SU-DHL-6 (cell line): ENCODE results near the gene TMEM175.
"Not testable (repeated sequence)": the region's sequence is repeated elsewhere in the genome, so short reads cannot be mapped to it uniquely, and the experiment has no call there.

Source experiments
- H2AFZ ChIP-seq: fragments of 200-600 bp; sonication (generic); 2 replicates; pipeline ENCODE4 v1.6.1; 2014; ENCODE audit warnings: low read depth, mild to moderate bottlenecking, moderate library complexity, mixed read lengths, antibody characterized with exemption, low read length; ENCODE audit not compliant: severe bottlenecking
- H3F3A ChIP-seq: fragments of 200-600 bp; shearing (Covaris generic); 2 replicates; pipeline ENCODE4 v1.6.0; 2016; ENCODE audit warnings: antibody characterized with exemption, mild to moderate bottlenecking; ENCODE audit not compliant: insufficient read depth
- H3K27ac ChIP-seq: fragments of 200-600 bp; sonication (generic); 2 replicates; pipeline ENCODE4 v1.5.1; 2016; ENCODE audit warnings: low read depth, mild to moderate bottlenecking, low read length, moderate library complexity, mixed read lengths
- H3K27me3 ChIP-seq: fragments of 200-600 bp; sonication (generic), shearing (Covaris generic); 2 replicates; pipeline ENCODE4 v1.6.0; 2014; ENCODE audit warnings: mild to moderate bottlenecking, low read length
- H3K36me3 ChIP-seq: fragments of 200-600 bp; sonication (generic); 2 replicates; pipeline ENCODE4 v1.6.1; 2014; ENCODE audit warnings: mild to moderate bottlenecking, low read length, mixed read lengths
- H3K4me2 ChIP-seq: fragments of 300-600, 200-600 bp; shearing (Covaris generic), sonication (generic); 2 replicates; pipeline ENCODE4 v1.6.0; 2014; ENCODE audit warnings: low read length, low read depth, mild to moderate bottlenecking; ENCODE audit not compliant: poor library complexity, severe bottlenecking
- H3K4me3 ChIP-seq: fragments of 200-600 bp; sonication (generic); 2 replicates; pipeline ENCODE4 v1.5.1; 2014; ENCODE audit warnings: antibody characterized with exemption, low read length, mild to moderate bottlenecking, mixed read lengths; ENCODE audit not compliant: insufficient read depth, poor library complexity, severe bottlenecking
- H3K79me2 ChIP-seq: fragments of 200-600 bp; sonication (generic); 2 replicates; pipeline ENCODE4 v1.6.1; 2014; ENCODE audit warnings: mild to moderate bottlenecking, low read length, moderate library complexity; ENCODE audit not compliant: insufficient read depth
- H3K9ac ChIP-seq: fragments of 200-600 bp; sonication (generic); 2 replicates; pipeline ENCODE4 v1.7.0; 2014; ENCODE audit warnings: mild to moderate bottlenecking, low read length
- H3K9me2 ChIP-seq: fragments of 200-600 bp; sonication (generic); replicated peaks from 2 replicates; pipeline ENCODE4 v1.6.1; 2014; ENCODE audit warnings: low read length; ENCODE audit not compliant: insufficient read depth
- H3K9me3 ChIP-seq: fragments of 200-600 bp; sonication (generic); 2 replicates; pipeline ENCODE4 v1.6.1; 2014; ENCODE audit warnings: low read length, mixed read lengths; ENCODE audit not compliant: insufficient read depth
- H4K20me1 ChIP-seq: fragments of 200-600 bp; sonication (generic); 2 replicates; pipeline ENCODE4 v1.6.1; 2014; ENCODE audit warnings: low read depth, mild to moderate bottlenecking, antibody characterized with exemption, low read length, moderate library complexity, mixed read lengths
- EZH2phosphoT487 ChIP-seq: fragments of 200-600 bp; sonication (generic), shearing (Covaris generic); conservative IDR thresholded peaks from 2 replicates; pipeline ENCODE4 v1.6.1; 2018; ENCODE audit warnings: mild to moderate bottlenecking, antibody characterized with exemption, low read length, moderate library complexity, mixed read lengths
- TF ChIP-seq, protein P1 (sequence below): fragments of 200-600 bp; sonication (generic); IDR thresholded peaks from one replicate; pipeline ENCODE4 v1.5.1; 2017; ENCODE audit warnings: antibody characterized with exemption, mild to moderate bottlenecking, low read length, moderate library complexity; ENCODE audit not compliant: insufficient read depth, poor library complexity, severe bottlenecking

The TMEM175 gene

DNA sequence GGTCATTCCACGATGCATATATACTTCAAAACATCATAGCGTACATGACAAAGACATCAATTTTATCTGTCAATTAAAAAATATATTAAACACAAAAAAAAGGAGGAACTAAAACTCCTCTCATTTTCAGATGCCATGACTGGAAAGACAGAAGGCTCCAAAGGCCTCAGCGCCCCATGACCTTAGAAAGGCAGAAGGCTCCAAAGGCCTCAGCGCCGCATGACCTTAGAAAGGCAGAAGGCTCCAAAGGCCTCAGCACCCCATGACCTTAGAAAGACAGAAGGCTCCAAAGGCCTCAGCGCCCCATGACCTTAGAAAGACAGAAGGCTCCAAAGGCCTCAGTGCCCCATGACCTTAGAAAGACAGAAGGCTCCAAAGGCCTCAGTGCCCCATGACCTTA lies 13.7 kb upstream of the TMEM175 start:
- not testable (repeated sequence) for H3K27me3 ChIP-seq, H3K36me3 ChIP-seq, H4K20me1 ChIP-seq, H2AFZ ChIP-seq, H3K4me2 ChIP-seq, H3K9ac ChIP-seq, H3K9me3 ChIP-seq, H3K4me3 ChIP-seq, H3K9me2 ChIP-seq, H3K27ac ChIP-seq
- peaks cover 91% of the 10 kb centered on the region for H3K79me2 ChIP-seq
- H3F3A ChIP-seq = peaks cover 11% of the 10 kb centered on the region; the same call in 1 of the 2 replicates

DNA sequence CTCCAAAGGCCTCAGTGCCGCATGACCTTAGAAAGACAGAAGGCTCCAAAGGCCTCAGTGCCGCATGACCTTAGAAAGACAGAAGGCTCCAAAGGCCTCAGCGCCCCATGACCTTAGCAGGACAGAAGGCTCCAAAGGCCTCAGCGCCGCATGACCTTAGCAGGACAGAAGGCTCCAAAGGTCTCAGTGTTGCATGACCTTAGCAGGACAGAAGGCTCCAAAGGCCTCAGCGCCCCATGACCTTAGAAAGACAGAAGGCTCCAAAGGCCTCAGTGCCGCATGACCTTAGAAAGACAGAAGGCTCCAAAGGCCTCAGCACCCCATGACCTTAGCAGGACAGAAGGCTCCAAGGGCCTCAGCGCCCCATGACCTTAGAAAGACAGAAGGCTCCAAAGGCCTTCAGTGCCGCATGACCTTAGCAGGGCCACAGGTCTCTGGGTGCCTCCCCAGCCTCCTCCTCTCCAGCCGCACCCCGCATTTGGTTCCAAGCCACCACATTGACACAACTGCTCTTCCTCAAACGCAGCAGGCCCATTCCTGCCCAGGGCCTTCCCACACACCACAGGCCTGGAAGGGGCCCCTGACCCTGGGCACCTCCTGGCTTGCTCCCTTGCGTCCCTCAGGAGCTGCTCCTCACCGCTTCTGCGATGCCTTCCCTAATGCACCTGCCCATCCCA lies 13.1 kb upstream of the TMEM175 start:
- H2AFZ ChIP-seq, H3K4me2 ChIP-seq, H3K27me3 ChIP-seq, H3K9me3 ChIP-seq, H3K27ac ChIP-seq, H3K36me3 ChIP-seq, H4K20me1 ChIP-seq, H3K9ac ChIP-seq, H3K4me3 ChIP-seq, H3K9me2 ChIP-seq: not testable (repeated sequence)
- Histone ChIP-seq H3F3A (peaks cover 11% of the 10 kb centered on the region; the same call in 1 of the 2 replicates), H3K79me2 (peaks cover 94% of the 10 kb centered on the region)

DNA sequence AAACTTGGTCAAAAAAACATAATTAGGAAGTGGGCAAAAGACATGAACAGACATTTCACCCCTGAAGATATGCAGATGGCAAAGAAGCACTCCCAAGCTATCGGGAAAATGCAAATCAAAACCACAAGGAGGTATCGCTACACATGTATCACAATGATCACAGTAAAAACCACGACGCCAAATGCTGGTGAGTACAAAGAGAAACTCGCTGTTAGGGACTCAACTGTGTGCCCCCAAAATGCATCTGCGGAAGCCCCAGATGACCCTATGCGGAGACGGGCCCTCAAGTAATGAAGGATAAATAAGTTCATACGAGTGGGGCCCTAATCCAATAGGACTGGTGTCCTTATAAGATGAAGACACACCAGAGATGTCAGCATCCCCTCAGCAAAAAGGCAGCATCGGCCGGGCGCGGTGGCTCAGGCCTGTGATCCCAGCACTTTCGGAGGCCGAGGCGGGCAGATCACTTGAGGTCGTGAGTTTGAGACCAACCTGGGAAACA lies 10.4 kb upstream of the TMEM175 start:
- peaks cover 2% of the 10 kb centered on the region; the same call in 1 of the 2 replicates for H4K20me1 ChIP-seq
- no peaks in the 10 kb centered on the region for H3K9me2 ChIP-seq
- no peaks in the 10 kb centered on the region; the same call in 1 of the 2 replicates for H3K9me3 ChIP-seq
- H3K27ac ChIP-seq = peak overlapping the region; percentile 35; the same call in 1 of the 2 replicates
- H2AFZ ChIP-seq = no peak overlapping the region
- H3K4me3 ChIP-seq = no peak overlapping the region
- H3K9ac ChIP-seq = no peak overlapping the region
- no peak for TF ChIP-seq EZH2phosphoT487
- TF ChIP-seq, protein P1, sequence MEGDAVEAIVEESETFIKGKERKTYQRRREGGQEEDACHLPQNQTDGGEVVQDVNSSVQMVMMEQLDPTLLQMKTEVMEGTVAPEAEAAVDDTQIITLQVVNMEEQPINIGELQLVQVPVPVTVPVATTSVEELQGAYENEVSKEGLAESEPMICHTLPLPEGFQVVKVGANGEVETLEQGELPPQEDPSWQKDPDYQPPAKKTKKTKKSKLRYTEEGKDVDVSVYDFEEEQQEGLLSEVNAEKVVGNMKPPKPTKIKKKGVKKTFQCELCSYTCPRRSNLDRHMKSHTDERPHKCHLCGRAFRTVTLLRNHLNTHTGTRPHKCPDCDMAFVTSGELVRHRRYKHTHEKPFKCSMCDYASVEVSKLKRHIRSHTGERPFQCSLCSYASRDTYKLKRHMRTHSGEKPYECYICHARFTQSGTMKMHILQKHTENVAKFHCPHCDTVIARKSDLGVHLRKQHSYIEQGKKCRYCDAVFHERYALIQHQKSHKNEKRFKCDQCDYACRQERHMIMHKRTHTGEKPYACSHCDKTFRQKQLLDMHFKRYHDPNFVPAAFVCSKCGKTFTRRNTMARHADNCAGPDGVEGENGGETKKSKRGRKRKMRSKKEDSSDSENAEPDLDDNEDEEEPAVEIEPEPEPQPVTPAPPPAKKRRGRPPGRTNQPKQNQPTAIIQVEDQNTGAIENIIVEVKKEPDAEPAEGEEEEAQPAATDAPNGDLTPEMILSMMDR = no peak
- H3F3A ChIP-seq = peaks cover 11% of the 10 kb centered on the region; the same call in 1 of the 2 replicates
- peak overlapping the region; percentile 25 for H3K4me2 ChIP-seq
- no peaks in the 10 kb centered on the region for H3K36me3 ChIP-seq
- peaks cover 91% of the 10 kb centered on the region for H3K79me2 ChIP-seq
- no peaks in the 10 kb centered on the region for H3K27me3 ChIP-seq

DNA sequence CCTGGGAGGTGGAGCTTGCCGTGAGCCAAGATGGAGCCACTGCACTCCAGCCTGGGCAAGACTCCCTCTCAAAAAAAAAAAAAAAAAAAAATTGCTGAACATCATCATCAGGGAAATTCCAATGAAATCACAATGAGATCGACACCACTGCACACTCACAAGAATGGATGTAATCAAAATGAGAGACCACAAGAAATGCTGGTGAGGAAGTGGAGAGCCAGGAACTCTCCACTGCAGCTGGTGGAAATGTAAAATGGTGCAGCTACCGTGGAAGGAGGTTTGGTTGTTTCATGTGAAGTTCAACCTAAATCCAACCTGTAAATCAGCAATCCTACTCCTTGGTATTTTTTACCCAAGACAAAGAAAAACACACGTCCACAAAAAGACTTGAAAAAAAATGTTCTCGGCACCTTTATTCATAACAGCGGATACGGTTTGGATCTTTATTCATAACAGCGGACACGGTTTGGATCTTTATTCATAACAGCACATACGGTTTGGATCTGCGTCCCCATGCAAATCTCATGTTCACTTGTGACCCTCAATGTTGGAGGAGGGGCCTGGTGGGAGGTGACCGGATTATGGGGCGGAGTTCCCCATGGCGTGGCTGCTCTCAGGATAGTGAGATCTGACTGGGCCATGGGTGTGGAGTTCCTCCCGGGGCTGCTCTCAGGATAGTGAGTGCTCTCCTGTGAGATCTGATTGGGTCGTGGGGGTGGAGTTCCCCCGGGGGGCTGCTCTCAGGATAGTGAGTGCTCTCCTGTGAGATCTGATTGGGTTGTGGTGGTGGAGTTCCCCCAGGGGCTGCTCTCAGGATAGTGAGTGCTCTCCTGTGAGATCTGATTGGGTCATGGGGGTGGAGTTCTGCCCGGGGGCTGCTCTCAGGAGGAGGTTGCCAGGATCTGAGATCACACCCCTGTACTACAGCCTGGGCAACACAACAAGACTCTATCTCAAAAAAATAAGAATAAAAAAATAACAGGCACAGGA lies 7.9 kb upstream of the TMEM175 start:
- Histone ChIP-seq H3K4me2 (no peak overlapping the region), H3K9me3 (no peaks in the 10 kb centered on the region), H3K27ac (no peak overlapping the region), H3K79me2 (peaks cover 79% of the 10 kb centered on the region), H3K9me2 (no peaks in the 10 kb centered on the region), H3K4me3 (no peak overlapping the region), H3K36me3 (no peaks in the 10 kb centered on the region), H3K9ac (no peak overlapping the region), H3F3A (peaks cover 11% of the 10 kb centered on the region; the same call in 1 of the 2 replicates), H4K20me1 (no peaks in the 10 kb centered on the region; the same call in 1 of the 2 replicates), H3K27me3 (no peaks in the 10 kb centered on the region), H2AFZ (no peak overlapping the region)
- TF ChIP-seq EZH2phosphoT487 = no peak
- TF ChIP-seq, protein P1 = no peak
